Activated CD8-positive, alpha-beta T cell treated with anti-CD3 and anti-CD28 coated beads, Interleukin-2, amount 10 ng/mL, durations not matched to agents 7 days and 5 days (primary cell): ENCODE measurements around the gene CYB561D1. TPM values are rescaled to one million over a fixed set of nuclear protein-coding genes. Genes with fewer than 3 reads are reported as not detected.
"Not testable (repeated sequence)": the region's sequence is repeated elsewhere in the genome, so short reads cannot be mapped to it uniquely, and the experiment has no call there.

Experiments used
- ATAC-seq: fragments of 150-1000 bp; cut with Tn5 transposase; one replicate; pipeline ENCODE4 v1.10.0; 2021; ENCODE audit warnings: moderate library complexity
- CTCF ChIA-PET: fragments of 350-600 bp; sonication (Branson Sonifier 250); formaldehyde crosslinking; loops from one replicate; lab custom pipeline; 2021; ENCODE audit warnings: antibody characterized with exemption; lab: Charles Lee
- POLR2A ChIA-PET: fragments of 350-600 bp; sonication (Branson Sonifier 250); formaldehyde crosslinking; loops from one replicate; lab custom pipeline; 2021; ENCODE audit warnings: antibody characterized with exemption; lab: Charles Lee
- DNase-seq: peaks from one replicate; pipeline ENCODE4 v3.0.0-alpha.2; 2020
- H3K27ac Mint-ChIP-seq: one replicate; pipeline ENCODE4 v1.8.0; 2021; ENCODE audit warnings: mild to moderate bottlenecking, mixed read lengths
- H3K27me3 Mint-ChIP-seq: one replicate; pipeline ENCODE4 v1.8.0; 2021; ENCODE audit warnings: low read depth, mixed read lengths
- H3K36me3 Mint-ChIP-seq: one replicate; pipeline ENCODE4 v1.8.0; 2021; ENCODE audit warnings: low read depth, mixed read lengths
- H3K4me1 Mint-ChIP-seq: one replicate; pipeline ENCODE4 v1.8.0; 2021; ENCODE audit warnings: low read depth, mixed read lengths
- H3K4me3 Mint-ChIP-seq: one replicate; pipeline ENCODE4 v1.8.0; 2021; ENCODE audit warnings: mild to moderate bottlenecking, mixed read lengths
- H3K9me3 Mint-ChIP-seq: one replicate; pipeline ENCODE4 v1.8.0; 2022; ENCODE audit warnings: mixed read lengths; ENCODE audit not compliant: insufficient read depth
- total RNA-seq, 2 experiments: library from RNA; stranded (reverse); gene quantifications; one replicate each; pipeline ENCODE4 v1.2.3, GENCODE V29; 2021

The CYB561D1 gene
- total RNA-seq, 2 experiments from 2014 or later, result 19.0 to 19.8 TPM

DNA sequence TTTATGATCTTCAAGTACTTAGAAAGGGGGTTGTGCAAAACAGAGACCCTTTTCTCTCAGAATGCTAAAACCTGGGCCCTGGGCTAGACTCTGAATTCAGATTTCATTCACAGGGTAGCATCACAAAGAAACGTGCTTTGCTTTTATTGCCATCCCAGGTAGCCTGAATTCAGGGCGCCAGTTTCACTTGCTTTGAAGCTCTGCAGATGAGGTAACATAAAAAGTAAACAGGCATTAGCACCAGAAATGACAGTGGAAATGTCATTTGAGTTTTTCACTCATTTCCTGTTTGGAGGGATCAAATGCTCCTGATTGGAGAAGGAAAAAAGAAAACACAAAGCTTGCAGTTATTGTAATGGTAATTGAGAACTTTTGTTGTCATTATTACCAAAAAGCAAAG, 25.0 kb upstream of the CYB561D1 start:
- Mint-ChIP-seq H3K27ac (no peak overlapping the region), H3K9me3 (no peaks in the 10 kb centered on the region), H3K4me1 (peaks cover 5% of the 10 kb centered on the region), H3K27me3 (peaks cover 59% of the 10 kb centered on the region), H3K36me3 (no peaks in the 10 kb centered on the region), H3K4me3 (no peak overlapping the region)
- CTCF ChIA-PET, result interaction anchor here (1.3 kb wide), 2 partner anchors 19 to 22 kb away, joined by 3 to 4 read pairs; no protein-coding TSS in a partner anchor
- DNase-seq (no peak), ATAC-seq (no peak)
- POLR2A ChIA-PET, result no interaction called here

DNA sequence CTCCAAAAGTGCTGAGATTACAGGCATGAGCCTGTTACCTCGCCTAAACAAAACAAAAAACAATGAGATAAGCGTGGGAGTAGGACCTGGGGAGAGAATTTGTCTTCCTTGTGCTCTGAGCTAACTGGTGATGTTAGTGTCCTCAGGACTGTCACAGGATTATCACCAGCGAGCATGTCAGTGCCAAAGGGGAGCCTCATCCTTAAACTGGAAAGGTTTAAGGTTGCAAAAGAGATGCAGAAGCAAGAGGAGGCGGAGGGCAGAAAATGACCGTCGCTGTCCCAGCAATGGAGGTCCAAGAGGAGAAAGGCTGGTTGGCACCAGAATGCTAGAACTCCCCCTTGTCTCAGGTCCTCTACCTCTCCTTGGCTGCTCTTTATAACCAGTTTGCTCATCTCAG, 23.6 kb upstream of the CYB561D1 start:
- no peak overlapping the region for H3K27ac Mint-ChIP-seq
- H3K4me3 Mint-ChIP-seq, result no peak overlapping the region
- ChIA-PET CTCF (interaction anchor here (1.1 to 1.3 kb wide), 2 partner anchors 20 to 63 kb away, joined by 3 to 4 read pairs; no protein-coding TSS in a partner anchor), POLR2A (no interaction called here)
- H3K4me1 Mint-ChIP-seq, result peaks cover 5% of the 10 kb centered on the region
- DNase-seq (no peak), ATAC-seq (no peak)
- no peaks in the 10 kb centered on the region for H3K9me3 Mint-ChIP-seq
- peaks cover 49% of the 10 kb centered on the region for H3K27me3 Mint-ChIP-seq
- no peaks in the 10 kb centered on the region for H3K36me3 Mint-ChIP-seq

DNA sequence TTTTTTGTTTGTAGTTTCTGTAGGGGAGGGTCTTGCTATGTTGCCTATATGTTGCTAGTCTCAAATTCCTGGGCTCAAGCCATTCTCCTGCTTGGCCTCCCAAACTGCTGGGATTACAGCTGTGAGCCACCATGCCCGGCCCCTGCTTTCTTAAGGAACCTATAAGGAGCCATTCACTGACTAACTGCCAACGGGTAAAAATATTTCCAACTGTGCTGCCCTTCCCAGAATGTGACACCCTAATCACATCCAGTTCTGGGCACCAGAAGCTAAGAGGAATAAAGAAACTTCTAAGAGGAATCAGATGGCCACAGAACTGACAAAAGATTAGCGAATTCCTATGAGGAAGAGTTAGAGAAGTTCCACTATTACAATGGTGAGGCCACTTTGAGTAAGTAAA, 21.1 kb upstream of the CYB561D1 start:
- H3K9me3 Mint-ChIP-seq, result no peaks in the 10 kb centered on the region
- H3K4me3 Mint-ChIP-seq, result no peak overlapping the region
- H3K36me3 Mint-ChIP-seq, result no peaks in the 10 kb centered on the region
- no peak for ATAC-seq
- no peak for DNase-seq
- no peak overlapping the region for H3K27ac Mint-ChIP-seq
- H3K27me3 Mint-ChIP-seq, result peaks cover 39% of the 10 kb centered on the region
- CTCF ChIA-PET, result interaction anchor here (2.7 kb wide), 1 partner anchor 60 kb away, joined by 9 read pairs; no protein-coding TSS in a partner anchor
- H3K4me1 Mint-ChIP-seq, result peaks cover 2% of the 10 kb centered on the region
- POLR2A ChIA-PET, result no interaction called here

DNA sequence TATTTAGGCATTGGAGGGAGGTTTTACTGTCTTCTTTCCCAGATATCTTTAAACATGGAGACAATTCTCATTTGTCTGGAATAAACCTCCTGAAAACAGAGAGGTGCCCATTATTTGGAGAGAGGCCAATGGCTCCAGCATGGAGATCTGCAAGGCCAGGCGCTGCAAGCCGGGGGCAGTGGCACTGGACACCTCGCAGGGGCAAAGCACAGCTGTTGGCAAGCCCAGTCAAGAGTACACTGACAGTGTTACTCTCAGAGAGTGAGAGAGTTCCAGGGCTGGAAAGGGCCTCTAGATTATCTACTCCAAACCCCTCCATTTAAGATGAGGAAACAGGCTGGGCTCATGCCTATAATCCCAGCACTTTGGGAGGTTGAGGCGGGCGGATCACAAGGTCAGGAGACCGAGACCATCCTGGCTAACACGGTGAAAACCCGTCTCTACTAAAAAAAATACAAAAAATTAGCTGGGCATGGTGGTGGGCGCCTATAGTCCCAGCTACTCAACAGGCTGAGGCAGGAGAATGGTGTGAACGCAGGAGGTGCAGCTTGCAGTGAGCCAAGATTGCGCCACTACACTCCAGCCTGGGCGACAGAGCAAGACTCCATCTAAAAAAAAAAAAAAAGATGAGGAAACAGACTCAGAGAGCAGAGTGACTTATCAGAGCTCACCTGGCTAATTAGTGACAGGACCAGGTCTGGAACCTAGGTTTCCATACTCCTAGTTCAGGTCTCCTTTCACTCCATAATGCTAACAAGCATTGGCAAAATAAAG, 20.4 kb upstream of the CYB561D1 start:
- ChIA-PET CTCF (interaction anchor here (1.5 to 2.7 kb wide), 2 partner anchors 21 to 59 kb away, joined by 4 to 9 read pairs; partner anchors contain the start of gene CYB561D1), POLR2A (interaction anchor here (0.6 kb wide), 1 partner anchor 49 kb away, joined by 3 read pairs; no protein-coding TSS in a partner anchor)
- DNase-seq, H3K4me1 Mint-ChIP-seq, H3K36me3 Mint-ChIP-seq, ATAC-seq, H3K9me3 Mint-ChIP-seq, H3K27ac Mint-ChIP-seq, H3K4me3 Mint-ChIP-seq: not testable (repeated sequence)
- peaks cover 32% of the 10 kb centered on the region for H3K27me3 Mint-ChIP-seq

DNA sequence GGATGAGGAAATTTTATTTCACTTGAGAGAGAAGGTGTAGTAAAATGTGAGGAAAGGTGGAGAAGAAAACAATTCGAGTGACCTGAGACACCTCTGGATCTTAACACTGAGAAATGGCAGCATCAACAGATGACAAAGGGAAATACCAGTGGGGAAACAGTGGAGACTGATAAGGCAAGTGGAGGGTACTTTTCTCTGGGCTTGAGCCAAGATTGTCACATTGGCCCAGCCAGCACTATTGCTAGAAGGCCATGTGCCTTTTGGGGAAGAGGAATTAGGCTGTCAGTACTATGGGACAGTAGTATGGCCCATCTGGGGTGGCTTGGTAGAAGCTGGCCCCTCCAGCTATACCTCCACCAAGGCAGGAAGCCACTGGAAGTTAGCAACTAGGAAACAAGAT, 19.2 kb upstream of the CYB561D1 start:
- H3K27ac Mint-ChIP-seq, result no peak overlapping the region

DNA sequence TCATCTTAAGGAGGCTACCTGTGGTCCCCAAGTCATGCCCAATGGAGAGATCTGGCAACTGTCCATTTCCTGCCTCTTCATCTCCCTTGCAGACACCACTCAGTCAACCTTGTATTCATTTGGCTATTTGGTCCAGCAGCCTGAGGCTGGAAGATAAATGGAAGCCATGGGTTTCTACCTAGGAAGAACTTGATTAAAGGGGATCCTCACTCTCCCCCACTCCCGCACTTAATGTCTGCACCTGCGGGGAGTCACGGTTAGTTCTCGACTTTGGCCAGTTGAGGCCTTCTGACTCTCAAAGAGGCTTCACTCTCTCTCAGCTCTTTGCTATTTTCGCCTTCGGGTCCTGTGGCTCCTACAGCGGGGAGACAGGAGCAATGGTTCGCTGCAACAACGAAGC, 18.6 kb upstream of the CYB561D1 start:
- Mint-ChIP-seq H3K9me3 (no peaks in the 10 kb centered on the region), H3K4me1 (peaks cover 10% of the 10 kb centered on the region), H3K27me3 (peaks cover 26% of the 10 kb centered on the region), H3K36me3 (no peaks in the 10 kb centered on the region), H3K27ac (no peak overlapping the region), H3K4me3 (no peak overlapping the region)
- ATAC-seq, result no peak
- CTCF ChIA-PET, result interaction anchor here (1.4 to 2.2 kb wide), 2 partner anchors 15 to 19 kb away, joined by 4 to 7 read pairs; partner anchors contain the start of gene CYB561D1
- no peak for DNase-seq
- POLR2A ChIA-PET, result interaction anchor here (0.6 kb wide), 1 partner anchor 45 kb away, joined by 5 read pairs; no protein-coding TSS in a partner anchor

More for the DNA sequence above, 19.2 kb upstream of the CYB561D1 start:
- H3K4me3 Mint-ChIP-seq, result no peak overlapping the region
- DNase-seq (no peak), ATAC-seq (no peak)
- POLR2A ChIA-PET, result no interaction called here
- no peaks in the 10 kb centered on the region for H3K36me3 Mint-ChIP-seq
- no peaks in the 10 kb centered on the region for H3K9me3 Mint-ChIP-seq
- peaks cover 10% of the 10 kb centered on the region for H3K4me1 Mint-ChIP-seq
- CTCF ChIA-PET, result interaction anchor here (1.5 to 2.2 kb wide), 2 partner anchors 16 to 19 kb away, joined by 4 to 7 read pairs; partner anchors contain the start of gene CYB561D1
- peaks cover 30% of the 10 kb centered on the region for H3K27me3 Mint-ChIP-seq

DNA sequence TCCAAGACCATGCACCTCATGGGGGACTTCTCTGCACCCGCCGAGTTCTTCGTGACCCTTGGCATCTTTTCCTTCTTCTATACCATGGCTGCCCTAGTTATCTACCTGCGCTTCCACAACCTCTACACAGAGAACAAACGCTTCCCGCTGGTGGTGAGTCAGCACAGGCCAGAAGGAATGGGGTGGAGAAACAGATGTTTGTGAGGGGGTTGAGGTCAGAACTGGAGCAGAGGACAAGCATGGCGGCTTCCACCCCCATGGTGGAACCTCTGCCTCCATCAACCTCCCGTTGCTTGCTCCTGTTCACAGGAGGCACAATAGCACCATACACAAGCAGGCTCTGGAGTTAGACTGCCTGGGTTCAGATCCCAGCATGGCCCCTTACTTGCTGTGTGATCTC, 17.1 kb upstream of the CYB561D1 start:
- no peak for DNase-seq
- peaks cover 23% of the 10 kb centered on the region for H3K27me3 Mint-ChIP-seq
- H3K36me3 Mint-ChIP-seq, result no peaks in the 10 kb centered on the region
- POLR2A ChIA-PET, result no interaction called here
- CTCF ChIA-PET, result interaction anchor here (2.2 kb wide), 1 partner anchor 14 kb away, joined by 7 read pairs; no protein-coding TSS in a partner anchor
- no peaks in the 10 kb centered on the region for H3K9me3 Mint-ChIP-seq
- ATAC-seq, result no peak
- no peak overlapping the region for H3K4me3 Mint-ChIP-seq
- no peak overlapping the region for H3K27ac Mint-ChIP-seq
- peaks cover 10% of the 10 kb centered on the region for H3K4me1 Mint-ChIP-seq

DNA sequence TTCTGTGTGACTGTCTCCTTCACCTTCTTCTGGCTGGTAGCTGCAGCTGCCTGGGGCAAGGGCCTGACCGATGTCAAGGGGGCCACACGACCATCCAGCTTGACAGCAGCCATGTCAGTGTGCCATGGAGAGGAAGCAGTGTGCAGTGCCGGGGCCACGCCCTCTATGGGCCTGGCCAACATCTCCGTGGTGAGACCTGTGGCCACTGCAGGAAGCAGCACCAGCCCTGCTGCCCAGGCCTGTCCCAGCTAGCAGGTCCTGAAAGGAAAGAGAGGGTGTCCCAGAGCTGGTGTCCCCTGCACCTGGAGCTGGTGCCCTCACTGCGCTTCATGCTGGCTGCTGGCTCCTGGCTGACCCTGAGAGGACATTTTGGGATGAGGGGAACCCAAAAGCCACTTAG, 16.1 kb upstream of the CYB561D1 start:
- H3K4me1 Mint-ChIP-seq, result peaks cover 13% of the 10 kb centered on the region
- CTCF ChIA-PET, result interaction anchor here (1.2 kb wide), 1 partner anchor 55 kb away, joined by 3 read pairs; no protein-coding TSS in a partner anchor
- peaks cover 26% of the 10 kb centered on the region for H3K27me3 Mint-ChIP-seq
- no peak overlapping the region for H3K27ac Mint-ChIP-seq
- no peaks in the 10 kb centered on the region for H3K36me3 Mint-ChIP-seq
- DNase-seq (peak; percentile 23), ATAC-seq (no peak)
- POLR2A ChIA-PET, result no interaction called here
- H3K9me3 Mint-ChIP-seq, result no peaks in the 10 kb centered on the region
- H3K4me3 Mint-ChIP-seq, result no peak overlapping the region

DNA sequence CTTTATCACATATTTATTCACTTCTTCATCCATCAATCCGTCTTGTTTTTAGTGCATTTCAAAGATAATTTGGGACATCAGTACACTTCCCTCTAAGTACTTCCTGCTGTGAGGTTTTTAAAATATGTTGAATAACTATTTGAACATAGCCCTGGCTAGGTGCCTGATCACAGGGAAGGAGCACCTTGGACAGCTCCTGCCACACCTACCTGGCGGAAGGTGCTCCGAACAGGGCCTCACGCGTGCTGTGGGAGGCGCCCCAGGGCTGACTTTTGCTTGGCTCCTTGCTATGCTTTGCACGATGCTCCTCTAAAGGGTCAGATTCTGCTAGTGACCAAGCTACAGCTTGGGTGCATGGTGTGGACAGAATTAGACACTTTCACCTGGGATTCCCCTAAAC, 15.1 kb upstream of the CYB561D1 start:
- POLR2A ChIA-PET, result interaction anchor here (0.6 to 1.1 kb wide), 3 partner anchors 45 to 70 kb away, joined by 3 read pairs; partner anchors contain the start of gene GNAI3
- ATAC-seq, result peak; percentile 40
- Mint-ChIP-seq H3K27me3 (peaks cover 22% of the 10 kb centered on the region), H3K27ac (no peak overlapping the region), H3K9me3 (no peaks in the 10 kb centered on the region), H3K36me3 (no peaks in the 10 kb centered on the region), H3K4me3 (no peak overlapping the region), H3K4me1 (peaks cover 21% of the 10 kb centered on the region)
- peak; percentile 75 for DNase-seq
- CTCF ChIA-PET, result interaction anchor here (0.9 to 1.3 kb wide), 7 partner anchors 11 to 80 kb away, joined by 3 to 5 read pairs (median 3); partner anchors contain the start of gene PSMA5

DNA sequence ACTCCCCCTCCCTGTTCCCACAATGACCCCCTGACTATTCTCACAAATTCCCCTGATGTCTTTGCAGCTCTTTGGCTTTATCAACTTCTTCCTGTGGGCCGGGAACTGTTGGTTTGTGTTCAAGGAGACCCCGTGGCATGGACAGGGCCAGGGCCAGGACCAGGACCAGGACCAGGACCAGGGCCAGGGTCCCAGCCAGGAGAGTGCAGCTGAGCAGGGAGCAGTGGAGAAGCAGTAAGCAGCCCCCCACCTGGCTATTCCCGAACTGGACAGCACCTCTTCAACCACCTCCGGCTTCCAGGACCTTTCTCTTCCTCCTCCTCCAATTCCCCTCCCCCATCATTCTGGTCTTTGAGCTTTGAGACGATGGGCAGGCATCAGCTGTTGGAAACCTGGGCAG, 14.6 kb upstream of the CYB561D1 start:
- Mint-ChIP-seq H3K4me3 (no peak overlapping the region), H3K27me3 (peaks cover 22% of the 10 kb centered on the region), H3K9me3 (no peaks in the 10 kb centered on the region), H3K4me1 (peaks cover 24% of the 10 kb centered on the region), H3K27ac (no peak overlapping the region), H3K36me3 (no peaks in the 10 kb centered on the region)
- DNase-seq (peak; percentile 16), ATAC-seq (no peak)
- POLR2A ChIA-PET, result interaction anchor here (0.6 to 1.1 kb wide), 3 partner anchors 45 to 70 kb away, joined by 3 read pairs; partner anchors contain the start of gene GNAI3
- CTCF ChIA-PET, result interaction anchor here (0.9 to 1.3 kb wide), 5 partner anchors 11 to 81 kb away, joined by 3 to 5 read pairs (median 3); partner anchors contain the start of gene PSMA5

DNA sequence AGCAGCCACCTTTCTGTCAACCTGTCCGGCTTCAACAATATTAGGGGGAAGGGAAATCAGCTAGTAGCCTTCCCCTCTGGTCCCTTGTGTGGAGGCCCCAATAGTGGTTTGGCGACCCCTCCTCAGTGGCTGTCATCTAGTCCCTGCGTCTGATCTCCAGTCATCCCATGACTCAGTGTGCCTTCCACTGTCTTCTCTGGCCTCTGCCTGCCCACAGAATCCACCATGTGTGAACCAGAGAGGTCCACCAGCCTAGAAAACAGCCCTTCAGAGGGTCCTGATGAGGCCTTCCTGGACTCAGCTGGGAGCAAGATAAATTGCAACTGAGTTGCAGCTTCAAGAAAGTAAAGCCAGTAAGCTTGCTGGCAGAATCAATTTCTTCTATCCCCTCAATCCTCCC, 14.0 kb upstream of the CYB561D1 start:
- H3K9me3 Mint-ChIP-seq, result no peaks in the 10 kb centered on the region
- H3K4me1 Mint-ChIP-seq, result peaks cover 29% of the 10 kb centered on the region
- no peaks in the 10 kb centered on the region for H3K36me3 Mint-ChIP-seq
- no peak overlapping the region for H3K4me3 Mint-ChIP-seq
- DNase-seq (no peak), ATAC-seq (no peak)
- POLR2A ChIA-PET, result interaction anchor here (1.1 kb wide), 1 partner anchor 44 kb away, joined by 3 read pairs; no protein-coding TSS in a partner anchor
- no peak overlapping the region for H3K27ac Mint-ChIP-seq
- CTCF ChIA-PET, result interaction anchor here (0.9 to 1.3 kb wide), 2 partner anchors 10 to 53 kb away, joined by 3 to 5 read pairs; no protein-coding TSS in a partner anchor
- H3K27me3 Mint-ChIP-seq, result peaks cover 21% of the 10 kb centered on the region
